ENCODE results near the gene PLBD2.
"Not testable (repeated sequence)": the region's sequence is repeated elsewhere in the genome, so short reads cannot be mapped to it uniquely, and the experiment has no call there.

Gene PLBD2

DNA sequence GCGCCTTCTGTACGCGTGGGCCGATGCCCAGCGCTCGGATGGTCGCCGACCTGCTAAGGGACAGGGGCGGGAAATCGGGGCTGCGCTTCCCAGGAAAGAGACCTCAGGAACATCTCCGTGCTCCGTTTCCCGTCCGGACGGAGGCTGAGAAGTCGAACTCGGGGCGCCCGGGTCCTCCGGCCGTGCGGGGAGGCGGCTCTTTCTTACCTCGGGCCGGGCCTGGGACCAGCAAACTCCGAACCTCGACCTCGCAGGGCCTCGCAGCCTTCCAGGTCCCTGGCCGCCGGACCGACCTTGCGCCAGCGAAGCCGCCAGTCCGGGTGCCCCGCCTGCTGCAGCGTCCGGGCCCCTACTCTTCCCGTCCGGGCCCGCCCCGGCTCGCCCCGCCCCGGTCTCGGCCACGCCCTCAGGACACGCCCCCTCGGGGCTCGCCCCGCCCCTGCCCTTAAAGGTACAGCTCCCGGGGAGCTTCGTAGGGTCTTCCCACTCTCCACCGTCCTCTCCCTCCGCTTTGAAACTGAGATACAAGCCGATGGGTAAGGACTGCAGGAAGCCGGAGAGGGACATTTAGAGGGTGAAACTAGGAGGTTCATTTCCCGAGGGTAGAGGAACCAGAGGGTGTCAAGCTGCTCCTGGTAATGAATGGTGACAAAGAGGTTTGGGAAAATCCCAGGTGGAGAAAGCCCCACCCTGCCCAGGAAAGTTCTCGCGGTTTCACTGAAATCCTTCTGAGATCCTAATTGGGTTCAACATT is 23.4 kb upstream of the PLBD2 start, which contains the start of gene SLC8B1:
Gene SLC8B1 (minus strand): TSS at position 324 of the 754 bp plus-strand sequence. CDS start 2,231 bp downstream, outside the sequence.
- peak; percentile 92 for DNase-seq

- no peak for DNase-seq
These were observed 18.8 kb upstream of the PLBD2 start for GRCh38 chr12:113339540-113339939.

DNA sequence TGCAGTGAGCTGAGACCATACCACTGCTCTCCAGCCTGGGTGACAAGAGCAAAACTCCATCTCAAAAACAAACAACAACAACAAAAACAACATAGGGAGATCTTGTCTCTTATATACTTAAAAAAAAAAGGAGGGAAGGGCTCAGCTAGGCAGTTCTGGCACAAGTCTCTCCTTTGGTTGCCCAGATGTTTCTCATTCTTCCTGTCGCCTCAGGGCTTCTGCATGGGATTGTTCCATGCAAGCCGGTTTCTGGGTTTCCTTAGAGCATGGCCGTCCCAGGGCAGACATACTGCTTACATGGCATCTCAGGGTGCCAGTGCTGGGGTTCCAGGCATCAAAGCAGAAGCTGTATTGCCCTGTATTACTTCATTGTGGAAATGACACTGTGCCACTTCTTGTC is 18.3 kb upstream of the PLBD2 start:
- no peak for DNase-seq

- DNase-seq: no peak
These were observed 16.9 kb upstream of the PLBD2 start for GRCh38 chr12:113341535-113341934.

- no peak for DNase-seq
These were observed 13.1 kb upstream of the PLBD2 start for GRCh38 chr12:113345318-113345717.

GRCh38 chr12:113346353-113346752 is 12.0 kb upstream of the PLBD2 start:
- DNase-seq: no peak

DNA sequence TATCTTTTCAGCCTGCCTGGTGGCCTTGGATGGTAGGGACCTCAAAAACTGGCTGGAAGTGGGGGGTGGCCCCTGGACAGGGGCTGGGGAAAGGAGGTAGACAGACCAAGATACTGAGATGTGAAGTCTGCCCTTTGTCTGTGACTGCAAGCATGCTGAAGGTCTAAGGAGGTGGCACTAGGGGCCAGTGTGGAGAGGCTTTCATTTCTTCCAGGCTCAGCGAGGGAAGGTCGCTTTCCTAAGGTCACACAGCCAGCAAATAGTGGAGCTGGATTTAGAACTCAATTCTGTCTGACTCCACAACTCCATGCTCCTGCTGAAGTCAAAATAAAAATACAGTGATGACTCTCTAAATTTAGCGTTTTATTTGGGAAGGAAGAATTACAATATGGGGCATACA is 11.3 kb upstream of the PLBD2 start:
- DNase-seq: no peak

GRCh38 chr12:113347892-113348291 is 10.5 kb upstream of the PLBD2 start:
- DNase-seq: no peak

- DNase-seq: no peak
These were observed 9.4 kb upstream of the PLBD2 start for GRCh38 chr12:113348849-113349536.

DNA sequence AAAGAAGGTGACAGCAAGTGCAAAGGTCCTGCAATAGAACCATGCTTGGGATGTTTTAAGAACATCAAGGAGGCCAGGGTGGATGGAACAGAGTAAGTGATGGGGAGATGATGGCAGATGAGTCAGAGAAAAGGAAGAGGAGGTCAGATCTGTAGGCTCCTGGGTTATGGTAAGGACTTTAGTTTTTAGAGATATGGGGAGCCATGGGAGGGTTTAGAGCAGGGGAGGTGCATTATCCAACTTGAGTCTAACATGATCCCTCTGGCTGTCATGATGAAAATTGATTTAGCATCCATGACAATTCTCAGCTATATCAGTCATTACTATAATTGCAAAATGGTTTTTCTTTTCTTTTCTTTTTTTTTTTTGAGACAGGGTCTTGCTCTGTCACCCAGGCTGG is 7.3 kb upstream of the PLBD2 start:
- no peak for DNase-seq

DNA sequence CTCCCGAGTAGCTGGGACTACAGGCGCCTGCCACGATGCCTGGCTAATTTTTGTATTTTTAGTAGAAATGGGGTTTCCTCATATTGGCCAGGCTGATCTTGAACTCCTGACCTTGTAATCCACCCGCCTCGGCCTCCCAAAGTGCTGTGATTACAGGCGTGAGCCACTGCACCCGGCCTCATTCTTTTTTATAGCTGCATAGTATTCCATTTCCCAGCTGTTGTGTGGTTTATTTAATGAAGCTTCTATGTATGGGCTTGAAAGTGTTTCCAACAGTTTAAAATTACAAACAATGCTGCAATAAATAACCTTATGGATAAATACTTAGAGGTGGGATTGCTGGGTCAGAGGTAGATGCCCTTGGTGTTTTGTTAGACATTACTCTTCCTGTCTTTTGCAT is 4.2 kb upstream of the PLBD2 start:
- not testable (repeated sequence) for DNase-seq

GRCh38 chr12:113359133-113359938 is 949 bp downstream of the PLBD2 start:
- peak; percentile 66 for DNase-seq

DNA sequence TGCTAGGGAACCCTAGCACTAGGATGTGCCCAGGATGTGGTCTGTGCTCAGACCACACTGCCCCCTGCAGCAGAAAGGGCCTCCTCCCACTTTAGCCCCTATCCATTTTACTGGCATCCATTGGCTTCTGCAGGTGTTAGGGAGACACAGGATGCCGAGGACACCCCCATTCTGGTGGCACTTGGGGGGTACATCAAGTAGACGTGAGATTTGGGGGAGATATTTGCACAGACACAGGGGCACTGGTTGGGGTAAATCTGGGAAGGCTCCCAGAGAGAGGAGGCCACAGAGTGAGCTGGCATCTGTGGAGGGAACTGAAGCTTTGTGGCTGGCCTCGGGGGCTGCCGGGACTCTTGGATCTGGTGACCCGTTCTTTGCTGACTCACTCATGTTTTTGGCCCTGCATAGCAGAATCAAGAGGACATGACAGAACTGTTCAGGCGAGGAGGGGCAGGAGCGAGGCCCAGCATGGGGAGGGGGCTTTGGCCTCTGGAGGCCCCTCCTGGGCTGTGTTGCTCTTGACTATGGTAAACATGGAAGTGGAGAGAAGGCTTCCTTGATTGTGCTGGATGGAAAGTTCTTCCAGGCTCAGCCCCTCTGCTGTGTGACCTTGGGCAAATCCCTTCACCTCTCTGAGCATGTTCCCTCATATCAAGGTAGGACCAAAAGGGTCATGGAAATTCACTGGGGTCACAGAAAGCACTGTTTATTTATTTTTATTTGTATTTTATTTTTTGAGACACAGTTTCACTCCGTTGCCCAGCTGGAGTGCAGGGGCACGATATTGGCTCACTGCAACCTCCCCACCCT is 1.8 kb downstream of the PLBD2 start:
- no peak for DNase-seq

- no peak for DNase-seq
These were observed 3.4 kb downstream of the PLBD2 start for GRCh38 chr12:113361574-113362370.

DNA sequence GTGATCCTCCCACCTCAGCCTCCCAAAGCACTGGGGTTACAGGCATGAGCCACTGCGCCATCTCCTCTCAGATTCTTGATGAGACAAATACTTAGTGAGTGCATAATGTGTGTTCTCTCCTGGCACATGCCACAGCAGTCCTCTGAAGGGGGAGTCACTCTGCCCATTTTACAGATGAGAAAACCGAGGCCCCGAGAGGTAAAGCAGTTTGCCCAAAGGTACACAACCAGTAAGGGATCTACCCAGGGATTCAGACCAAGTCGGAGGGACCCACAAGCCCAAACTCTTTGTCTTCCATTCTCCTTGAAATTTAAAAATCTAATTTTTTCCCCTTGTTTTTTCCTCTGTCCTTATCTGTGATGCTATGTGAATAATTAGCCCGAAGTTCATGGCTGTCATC is 6.3 kb downstream of the PLBD2 start:
- no peak for DNase-seq

DNA sequence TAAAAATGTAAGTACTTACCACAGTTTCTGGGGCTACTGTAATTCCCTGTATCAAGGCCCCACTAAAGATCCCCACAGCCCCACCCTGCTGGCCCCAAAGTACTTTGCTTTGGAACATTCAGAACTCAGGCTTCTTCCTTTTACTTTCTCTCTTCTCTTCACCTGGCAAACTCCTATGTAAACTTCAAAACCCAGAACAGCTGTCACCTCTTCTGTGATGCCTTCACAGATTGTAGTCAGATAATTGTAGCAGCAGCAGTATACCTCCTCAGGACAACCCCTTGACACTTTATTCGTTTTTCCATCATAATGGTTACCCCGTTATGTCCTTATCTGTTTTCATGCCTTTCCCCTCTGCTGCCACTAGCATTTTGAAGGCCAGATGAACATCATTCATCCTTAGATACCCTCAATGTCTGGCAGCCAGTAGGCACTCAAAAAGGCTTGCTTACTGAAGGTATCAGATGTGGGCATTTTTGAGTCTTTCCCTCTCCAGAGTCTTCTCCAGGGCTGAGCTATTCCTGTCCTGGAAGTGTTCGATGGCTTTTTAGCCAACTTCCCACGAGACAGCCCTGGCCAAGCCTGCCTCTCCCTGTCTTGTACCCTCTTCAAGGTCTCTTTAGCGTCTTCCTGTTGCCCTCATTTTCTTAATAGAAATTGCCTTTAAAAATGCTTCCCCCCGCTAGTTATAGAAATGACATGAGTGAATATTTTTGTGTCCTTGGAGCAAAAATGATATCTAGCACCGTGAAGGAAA is 7.4 kb downstream of the PLBD2 start:
- DNase-seq: no peak

GRCh38 chr12:113366827-113367226 is 8.4 kb downstream of the PLBD2 start:
- DNase-seq: no peak

DNA sequence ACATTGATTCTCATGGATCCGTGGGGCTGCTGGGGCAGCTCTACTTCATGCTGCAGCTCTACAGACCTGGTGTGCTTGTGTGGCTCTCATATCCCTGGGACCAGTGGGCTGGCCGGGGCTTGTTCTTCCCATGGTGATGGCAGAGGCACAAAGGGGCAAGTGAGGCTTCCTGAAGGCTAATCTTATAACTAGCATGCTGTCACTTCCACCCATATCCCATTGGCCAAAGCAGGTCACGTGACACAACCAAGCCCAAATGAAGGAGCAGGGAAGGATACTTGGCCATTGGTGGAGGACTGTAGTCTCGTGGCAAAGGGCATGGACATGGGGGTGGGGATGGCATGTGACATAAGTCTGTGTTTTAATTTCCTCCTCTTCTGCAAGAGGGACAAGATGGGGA is 9.9 kb downstream of the PLBD2 start:
- DNase-seq: no peak

DNA sequence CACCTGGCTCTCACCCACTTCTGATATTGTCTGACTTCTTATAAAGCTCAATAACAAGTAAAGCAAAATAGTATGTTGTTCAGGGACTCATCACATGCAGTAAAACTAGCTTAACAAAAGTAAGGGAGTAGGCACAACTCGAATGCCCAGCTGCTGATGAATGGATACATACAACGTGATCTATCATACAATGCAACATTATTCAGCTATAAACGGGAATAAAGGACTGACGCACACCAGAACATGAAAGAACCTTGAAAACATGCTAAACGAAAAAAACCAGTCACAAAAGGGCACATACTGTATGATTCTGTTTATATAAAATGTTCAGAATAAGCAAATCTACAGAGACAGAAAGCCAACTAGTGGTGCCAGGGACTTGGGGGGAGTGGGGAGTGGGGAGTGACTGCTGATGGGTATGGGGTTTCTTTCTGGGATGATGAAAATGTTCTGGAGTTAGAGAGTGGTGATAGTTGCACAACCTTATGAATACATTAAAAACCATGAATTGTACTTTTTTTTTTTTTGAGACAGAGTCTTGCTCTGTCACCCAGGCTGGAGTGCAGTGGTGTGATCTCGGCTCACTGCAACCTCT is 11.1 kb downstream of the PLBD2 start:
- no peak for DNase-seq

DNA sequence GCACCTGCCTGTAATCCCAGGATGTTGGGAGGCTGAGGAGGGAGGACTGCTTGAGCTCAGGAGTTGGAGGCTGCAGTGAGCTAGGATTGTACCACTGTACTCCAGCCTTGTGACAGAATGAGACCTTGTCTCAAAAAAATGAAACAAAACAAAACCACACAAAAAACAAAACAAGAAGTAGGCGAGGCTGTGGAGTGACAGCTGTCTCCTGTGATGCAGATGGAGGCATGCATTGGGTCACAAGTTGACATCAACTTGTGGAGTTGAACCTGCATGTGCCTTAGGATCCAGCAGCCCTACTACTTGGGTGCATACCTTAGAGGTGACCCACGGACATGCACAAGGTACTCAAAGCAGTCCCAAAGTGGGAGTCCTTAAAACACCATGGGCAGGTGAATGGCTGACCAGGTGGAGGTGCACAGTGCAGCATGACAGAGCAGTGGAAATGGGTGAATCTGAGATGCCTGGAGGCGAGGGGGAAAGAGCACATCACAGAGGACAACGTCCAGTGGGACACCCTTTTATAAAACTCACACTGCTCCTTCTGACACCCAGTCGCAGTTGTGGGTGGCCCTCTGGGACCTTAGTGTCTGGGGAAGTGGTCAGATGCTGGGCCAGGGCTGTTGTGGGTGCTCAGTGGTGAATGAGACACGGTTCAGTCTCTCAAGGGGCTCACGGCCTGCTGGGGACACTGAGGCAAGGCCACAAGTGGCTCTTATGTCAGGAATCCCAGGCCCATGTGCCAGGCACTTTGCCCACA is 12.7 kb downstream of the PLBD2 start:
- DNase-seq: no peak

Measured in eye (tissue), 1 donor.